RWPE2 (cell line): ENCODE measurements around the gene HORMAD2.
A peak's percentile ranks its signal among the peaks of the same experiment; 100 is the strongest.

Experiments used
- ATAC-seq: fragments of 200-7000 bp; cut with Tn5 transposase; 3 replicates; pipeline ENCODE4 v1.9.1; 2021; ENCODE audit warnings: low read depth
- DNase-seq: peaks from one replicate; pipeline ENCODE4 v3.0.0-alpha.2; 2020; ENCODE audit warnings: low spot score
- H3K27ac ChIP-seq: fragments of 450-650 bp; 2 replicates; pipeline ENCODE4 v1.5.1; 2017; ENCODE audit warnings: mild to moderate bottlenecking; ENCODE audit not compliant: poor library complexity, severe bottlenecking
- H3K27me3 ChIP-seq: fragments of 250-450 bp; sonication (Bioruptor Pico); 2 replicates; pipeline ENCODE4 v1.5.1; 2021; ENCODE audit warnings: mild to moderate bottlenecking, moderate library complexity; ENCODE audit not compliant: insufficient read depth, poor library complexity, severe bottlenecking
- H3K36me3 ChIP-seq: fragments of 250-450 bp; sonication (Bioruptor Pico); 2 replicates; pipeline ENCODE4 v1.5.1; 2020; ENCODE audit warnings: low read depth, mild to moderate bottlenecking, moderate library complexity
- H3K4me1 ChIP-seq: fragments of 250-450 bp; sonication (Bioruptor Pico); 2 replicates; pipeline ENCODE4 v1.5.1; 2021; ENCODE audit warnings: mild to moderate bottlenecking, moderate library complexity; ENCODE audit not compliant: insufficient read depth, poor library complexity, severe bottlenecking
- H3K4me3 ChIP-seq: fragments of 250-450 bp; sonication (Bioruptor Pico); 2 replicates; pipeline ENCODE4 v1.5.1; 2021; ENCODE audit warnings: mild to moderate bottlenecking, moderate library complexity; ENCODE audit not compliant: severe bottlenecking
- H3K9me3 ChIP-seq: fragments of 250-450 bp; sonication (Bioruptor Pico); 2 replicates; pipeline ENCODE4 v1.5.1; 2021; ENCODE audit warnings: mild to moderate bottlenecking, moderate library complexity; ENCODE audit not compliant: severe bottlenecking
- TF ChIP-seq, protein P1 (sequence below): fragments of 450-650 bp; IDR thresholded peaks from one replicate; pipeline ENCODE4 v1.5.1; 2017; ENCODE audit warnings: mild to moderate bottlenecking, moderate library complexity; ENCODE audit not compliant: poor library complexity, severe bottlenecking

HORMAD2 gene

DNA sequence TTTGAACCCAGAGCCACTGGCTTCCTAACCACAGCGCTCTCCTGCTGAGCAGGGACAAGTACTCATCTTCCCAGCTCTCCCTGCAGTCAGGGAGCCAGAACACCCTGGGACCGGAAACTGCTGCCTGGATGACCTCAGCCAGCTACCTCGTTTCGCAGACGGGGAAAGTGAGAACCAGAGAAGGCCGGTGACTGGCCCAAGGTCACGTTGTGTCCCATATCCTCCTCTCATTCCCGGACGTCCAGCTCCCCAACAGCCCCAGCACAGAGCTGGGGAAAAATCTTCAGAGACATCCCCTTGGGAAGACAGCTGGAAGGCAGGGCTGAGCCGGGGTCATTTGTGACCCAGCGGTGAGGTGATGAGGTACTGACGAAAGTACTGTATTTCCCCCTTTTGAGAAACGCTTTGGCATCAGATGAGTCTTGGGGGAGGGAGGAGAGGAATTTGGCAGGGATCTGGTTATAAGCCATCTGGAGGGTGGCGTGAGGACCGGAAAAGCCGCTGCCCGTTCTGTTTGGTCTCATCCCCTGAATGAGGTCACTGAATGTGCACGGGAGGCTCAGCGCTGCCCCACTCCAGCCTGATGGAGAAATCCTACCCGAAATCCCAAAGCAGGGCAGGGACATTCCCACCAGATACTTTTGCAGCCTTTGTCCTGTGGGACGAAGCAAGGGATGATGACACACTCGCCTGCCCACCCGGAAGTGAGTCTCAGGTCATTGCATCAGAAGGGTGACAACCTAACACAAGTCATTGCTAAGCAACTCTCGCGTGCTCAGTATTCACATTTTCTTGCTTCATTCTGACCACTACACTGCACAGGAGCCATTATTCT is 125.2 kb downstream of the HORMAD2 start:
- Histone ChIP-seq H3K27ac (peak overlapping the region; percentile 62), H3K27me3 (no peaks in the 10 kb centered on the region), H3K4me3 (no peak overlapping the region), H3K4me1 (peaks cover 45% of the 10 kb centered on the region), H3K36me3 (no peaks in the 10 kb centered on the region), H3K9me3 (no peaks in the 10 kb centered on the region)
- ATAC-seq (no peak), DNase-seq (no peak)
- TF ChIP-seq, protein P1, sequence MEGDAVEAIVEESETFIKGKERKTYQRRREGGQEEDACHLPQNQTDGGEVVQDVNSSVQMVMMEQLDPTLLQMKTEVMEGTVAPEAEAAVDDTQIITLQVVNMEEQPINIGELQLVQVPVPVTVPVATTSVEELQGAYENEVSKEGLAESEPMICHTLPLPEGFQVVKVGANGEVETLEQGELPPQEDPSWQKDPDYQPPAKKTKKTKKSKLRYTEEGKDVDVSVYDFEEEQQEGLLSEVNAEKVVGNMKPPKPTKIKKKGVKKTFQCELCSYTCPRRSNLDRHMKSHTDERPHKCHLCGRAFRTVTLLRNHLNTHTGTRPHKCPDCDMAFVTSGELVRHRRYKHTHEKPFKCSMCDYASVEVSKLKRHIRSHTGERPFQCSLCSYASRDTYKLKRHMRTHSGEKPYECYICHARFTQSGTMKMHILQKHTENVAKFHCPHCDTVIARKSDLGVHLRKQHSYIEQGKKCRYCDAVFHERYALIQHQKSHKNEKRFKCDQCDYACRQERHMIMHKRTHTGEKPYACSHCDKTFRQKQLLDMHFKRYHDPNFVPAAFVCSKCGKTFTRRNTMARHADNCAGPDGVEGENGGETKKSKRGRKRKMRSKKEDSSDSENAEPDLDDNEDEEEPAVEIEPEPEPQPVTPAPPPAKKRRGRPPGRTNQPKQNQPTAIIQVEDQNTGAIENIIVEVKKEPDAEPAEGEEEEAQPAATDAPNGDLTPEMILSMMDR = no peak

DNA sequence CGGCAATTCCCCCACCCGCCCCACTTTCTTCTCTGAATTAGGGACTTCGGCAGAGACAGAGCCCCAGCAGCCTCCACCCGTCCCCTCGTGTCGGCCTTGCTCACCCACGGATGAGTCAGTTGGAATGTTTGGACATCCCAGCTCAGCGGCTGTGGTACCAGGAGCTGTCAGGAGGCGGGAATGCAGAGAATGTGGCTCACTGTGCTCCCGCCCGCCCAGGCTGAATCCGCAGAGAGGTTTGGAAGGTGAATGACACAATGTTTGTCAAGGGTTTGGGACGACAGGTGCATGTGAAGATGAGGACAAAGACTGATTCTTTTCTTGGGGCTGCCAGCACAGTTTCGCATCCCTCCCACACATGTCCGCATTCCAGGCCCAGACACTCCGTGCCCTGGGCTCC is 126.7 kb downstream of the HORMAD2 start:
- Histone ChIP-seq H3K27me3 (no peaks in the 10 kb centered on the region), H3K27ac (peak overlapping the region; percentile 62), H3K4me3 (no peak overlapping the region), H3K36me3 (no peaks in the 10 kb centered on the region), H3K9me3 (no peaks in the 10 kb centered on the region), H3K4me1 (peaks cover 51% of the 10 kb centered on the region)
- DNase-seq (peak; percentile 94), ATAC-seq (peak; percentile 89)
- TF ChIP-seq, protein P1 = no peak

DNA sequence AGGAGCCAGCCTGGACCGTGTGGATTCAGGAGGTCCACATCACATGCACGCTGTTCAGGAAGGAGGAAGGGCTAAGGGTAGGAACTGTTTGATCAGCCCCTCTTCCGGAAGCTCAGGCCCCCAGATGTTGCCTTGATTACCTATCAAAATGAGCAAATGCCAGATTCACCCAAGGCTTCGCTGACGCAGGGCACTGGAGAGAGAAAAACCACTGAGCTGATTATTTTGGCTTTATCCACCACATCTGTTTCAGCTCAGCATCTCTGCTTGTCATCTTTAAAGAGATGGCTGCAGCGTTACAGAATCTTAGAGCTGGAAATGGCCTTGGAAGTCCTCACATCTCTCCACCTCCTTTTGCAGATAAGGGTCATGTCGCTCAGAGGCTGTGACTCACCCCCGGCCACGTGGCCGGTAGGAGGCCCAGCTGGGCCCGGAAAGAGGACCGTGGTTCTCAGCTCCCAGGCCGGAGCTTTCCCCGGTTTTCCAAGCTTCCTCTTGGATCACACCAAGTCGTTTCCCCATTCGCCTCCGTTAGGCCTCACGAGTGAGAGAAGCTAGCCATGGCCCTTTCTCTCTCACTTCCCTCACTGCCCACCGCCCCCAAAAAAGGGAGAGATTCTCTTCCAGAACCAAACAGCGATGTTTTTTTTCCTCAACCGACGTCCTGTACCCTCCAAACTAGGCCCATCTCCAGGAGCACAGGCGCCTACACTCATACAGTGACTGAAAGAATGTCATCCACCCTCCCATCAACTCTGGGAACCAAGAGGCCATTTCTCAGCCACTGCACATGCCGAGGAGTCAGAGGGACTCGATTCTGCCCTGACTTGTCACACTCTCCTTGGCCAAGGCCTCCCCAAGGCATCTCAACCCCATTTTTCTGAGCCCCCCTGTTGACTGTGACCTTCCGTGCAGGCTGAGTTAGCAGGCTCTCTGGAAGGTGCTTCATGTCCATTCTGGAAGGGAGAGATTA is 128.7 kb downstream of the HORMAD2 start:
- ATAC-seq (no peak), DNase-seq (no peak)
- Histone ChIP-seq H3K36me3 (no peaks in the 10 kb centered on the region), H3K27ac (peak overlapping the region; percentile 76), H3K9me3 (no peaks in the 10 kb centered on the region), H3K27me3 (no peaks in the 10 kb centered on the region), H3K4me1 (peaks cover 56% of the 10 kb centered on the region), H3K4me3 (no peak overlapping the region)
- TF ChIP-seq, protein P1 = no peak

DNA sequence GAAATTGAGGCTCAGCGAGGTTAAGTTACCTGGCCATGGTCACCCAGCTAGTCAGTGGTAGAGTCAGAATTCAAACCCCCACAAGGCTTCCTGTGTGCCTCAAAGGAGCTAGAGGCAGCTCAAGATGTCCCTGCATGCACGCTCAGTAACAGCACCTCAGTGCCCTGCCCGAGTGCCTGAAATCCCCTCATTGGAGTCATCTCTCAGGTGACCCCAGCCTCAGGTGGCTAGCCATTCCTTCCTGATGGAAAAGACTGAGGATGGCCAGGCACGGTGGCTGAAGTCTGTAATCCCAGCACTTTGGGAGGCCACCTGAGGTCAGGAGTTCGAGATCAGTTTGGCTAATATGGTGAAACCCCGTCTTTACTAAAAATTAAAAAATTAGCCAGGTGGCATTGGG is 129.4 kb downstream of the HORMAD2 start:
- H3K27ac ChIP-seq = peak overlapping the region; percentile 76
- peaks cover 56% of the 10 kb centered on the region for H3K4me1 ChIP-seq
- TF ChIP-seq, protein P1 = no peak
- no peak for DNase-seq
- no peaks in the 10 kb centered on the region for H3K9me3 ChIP-seq
- H3K4me3 ChIP-seq = no peak overlapping the region
- no peak for ATAC-seq
- H3K36me3 ChIP-seq = no peaks in the 10 kb centered on the region
- no peaks in the 10 kb centered on the region for H3K27me3 ChIP-seq
